K562 (cell line): ENCODE results near the gene GPS2. TPM values are rescaled to one million over a fixed set of nuclear protein-coding genes. Genes with fewer than 3 reads are reported as not detected.
A peak's percentile ranks its signal among the peaks of the same experiment; 100 is the strongest.

Source experiments
- ATAC-seq: fragments of 200-7000 bp; cut with Tn5 transposase; 3 replicates; pipeline ENCODE4 v1.9.1; 2020; ENCODE audit warnings: moderate library complexity
- BruUV-seq: library from RNA; stranded (reverse); fragments of 400-500 nt; replicated peaks from 2 replicates; lab custom pipeline; 2021; lab: Mats Ljungman, UMichigan
- CTCF ChIA-PET: fragments of 300-600 bp; formaldehyde crosslinking; extraction: SDS; loops from one replicate; lab custom pipeline; 2021; ENCODE audit warnings: low intra/inter-chr PET ratio; lab: Yijun Ruan, JAX
- POLR2A ChIA-PET: fragments of 300-600, 350-650 bp; sonication (Branson Sonifier 250); formaldehyde crosslinking; extraction: SDS; loops from one replicate; lab custom pipeline; 2021; ENCODE audit warnings: antibody characterized with exemption, inconsistent platforms; lab: Yijun Ruan, JAX
- DNase-seq, 4 experiments: peaks; one replicate each; pipeline versions ENCODE4 v3.0.0 to v3.0.0-alpha.2; 2011 to 2018; ENCODE audit warnings: low spot score in 3 of 4, mixed read lengths in 3 of 4; ENCODE audit errors: extremely low read depth in 1 of 4
- FAIRE-seq: peaks from 2 replicates; lab custom pipeline; 2011; peaks lifted over from hg19 to GRCh38; lab: Jason Lieb, UNC
- H2AFZ ChIP-seq: 2 replicates; pipeline ENCODE4 v1.6.0; 2011; ENCODE audit warnings: low read depth, low read length, control low read depth, inconsistent platforms
- H3K27ac ChIP-seq: fragments of 200-600 bp; 3 replicates; pipeline ENCODE4 v1.8.0; 2011; ENCODE audit warnings: low read depth, mild to moderate bottlenecking, control low read depth, inconsistent platforms, low read length, moderate library complexity, mixed read lengths; ENCODE audit errors: extremely low read depth
- H3K27me3 ChIP-seq, 2 experiments: fragments of 300-600 bp in 1 of 2; 2 replicates in 1 of 2; 3 replicates in 1 of 2; pipeline versions ENCODE4 v1.6.0 to v1.8.0; 2011; ENCODE audit warnings: inconsistent platforms in 2 of 2, low read length in 2 of 2, mild to moderate bottlenecking in 1 of 2, mixed read lengths in 1 of 2, moderate library complexity in 1 of 2; ENCODE audit not compliant: control insufficient read depth in 2 of 2, insufficient read depth in 2 of 2
- H3K36me3 ChIP-seq: fragments of 300-600 bp; 3 replicates; pipeline ENCODE4 v1.8.0; 2011; ENCODE audit warnings: mild to moderate bottlenecking, low read length, inconsistent platforms; ENCODE audit not compliant: control insufficient read depth, insufficient read depth
- H3K4me1 ChIP-seq, 2 experiments: fragments of 200-600 bp in 1 of 2; replicated peaks in 1 of 2; 2 replicates in 1 of 2; 3 replicates in 1 of 2; pipeline versions ENCODE4 v1.5.1 to v1.8.0; 2011; ENCODE audit warnings: inconsistent platforms in 2 of 2, low read length in 2 of 2, mild to moderate bottlenecking in 1 of 2, mixed read lengths in 1 of 2, moderate library complexity in 1 of 2; ENCODE audit not compliant: control insufficient read depth in 2 of 2, insufficient read depth in 2 of 2
- H3K4me2 ChIP-seq: 2 replicates; pipeline ENCODE4 v1.6.1; 2011; ENCODE audit warnings: low read length, control low read depth, inconsistent platforms, mixed read lengths; ENCODE audit not compliant: insufficient read depth
- H3K4me3 ChIP-seq: fragments of 200-600 bp; sonication (generic), shearing (Covaris generic); 2 replicates; pipeline ENCODE4 v1.5.1; 2016; ENCODE audit warnings: control low read depth, inconsistent platforms
- H3K79me2 ChIP-seq: fragments of 200-600 bp; 3 replicates; pipeline ENCODE4 v1.8.0; 2011; ENCODE audit warnings: low read length, inconsistent platforms; ENCODE audit not compliant: control insufficient read depth, insufficient read depth
- H3K9ac ChIP-seq, 2 experiments: 2 replicates each; pipeline versions ENCODE4 v1.6.0 to v1.6.1; 2011; ENCODE audit warnings: low read depth in 2 of 2, low read length in 2 of 2, control low read depth in 1 of 2, inconsistent platforms in 1 of 2, mild to moderate bottlenecking in 1 of 2, mixed read lengths in 1 of 2; ENCODE audit not compliant: insufficient read depth in 1 of 2
- H3K9me1 ChIP-seq: one replicate; pipeline ENCODE4 v1.6.0; 2011; ENCODE audit warnings: inconsistent platforms, mild to moderate bottlenecking, low read length, moderate library complexity; ENCODE audit not compliant: control insufficient read depth, insufficient read depth
- H3K9me3 ChIP-seq: replicated peaks from 2 replicates; pipeline ENCODE4 v1.5.1; 2011; ENCODE audit warnings: low read depth, low read length, inconsistent platforms; ENCODE audit not compliant: control insufficient read depth, insufficient read depth
- H4K20me1 ChIP-seq: replicated peaks from 2 replicates; pipeline ENCODE4 v1.6.1; 2011; ENCODE audit warnings: low read length, inconsistent platforms, mixed read lengths; ENCODE audit not compliant: control insufficient read depth, insufficient read depth
- E2F5 ChIP-seq: sonication (generic); formaldehyde crosslinking; IDR thresholded peaks from 2 replicates; pipeline ENCODE4 v1.8.0; 2022; ENCODE audit warnings: mild to moderate bottlenecking, missing genetic modification reagents
- EP400 ChIP-seq: fragments of 450-650 bp; IDR thresholded peaks from 2 replicates; pipeline ENCODE4 v1.6.1; 2017; ENCODE audit warnings: antibody characterized with exemption, mild to moderate bottlenecking, moderate library complexity
- L3MBTL2 ChIP-seq: fragments of 450-650 bp; IDR thresholded peaks from 2 replicates; pipeline ENCODE4 v1.6.1; 2016; ENCODE audit warnings: mild to moderate bottlenecking, moderate library complexity
- NFIC ChIP-seq: fragments of 450-650 bp; IDR thresholded peaks from 2 replicates; pipeline ENCODE4 v1.6.1; 2017; ENCODE audit warnings: mild to moderate bottlenecking, inconsistent platforms
- NRF1 ChIP-seq, 2 experiments: fragments of 450-650 bp; IDR thresholded peaks in 1 of 2; conservative IDR thresholded peaks in 1 of 2; 2 replicates each; pipeline ENCODE4 v1.6.1; 2014; ENCODE audit warnings: mild to moderate bottlenecking in 2 of 2
- SIN3B ChIP-seq: fragments of 450-650 bp; IDR thresholded peaks from 2 replicates; pipeline ENCODE4 v1.6.1; 2017; ENCODE audit warnings: low read depth, mild to moderate bottlenecking, moderate library complexity
- TFAM ChIP-seq: fragments of 250-450 bp; sonication (Bioruptor Pico); conservative IDR thresholded peaks from 2 replicates; pipeline ENCODE4 v1.5.0; 2021; ENCODE audit warnings: mild to moderate bottlenecking, moderate library complexity
- WGBS: fragments of 100-300 bp; shearing (Covaris generic); methylation state at CpG from one replicate; pipeline ENCODE4 v1.1.6; 2016; ENCODE audit warnings: low coverage, mixed read lengths; ENCODE audit not compliant: insufficient coverage; ENCODE audit errors: missing lambda C conversion rate; 5-methylcytosine and 5-hydroxymethylcytosine counted together
- in situ Hi-C: fragments of 300-500 bp; cut with MboI; formaldehyde crosslinking; loops from 4 replicates; pipeline ENCODE4 v1.15.0; 2018; ENCODE audit warnings: inconsistent platforms, mixed read lengths
- intact Hi-C: fragments of 100-400 bp; cut with micrococcal nuclease; formaldehyde crosslinking; loops from 2 replicates; pipeline ENCODE4 v1.14.2; 2022
- polyA plus RNA-seq, 8 experiments: library from polyadenylated mRNA; depleted of rRNA in 4 of 8; stranded (reverse) in 5 of 8; unstranded in 3 of 8; fragments of >200 nt; fragmentation: Nextera tagmentation in 2 of 8; fragmentation: Illumina TruSeq in 1 of 8; extraction: Ambion mirVana in 2 of 8; extraction: Trizol in 1 of 8; gene quantifications; 2 replicates each; pipeline versions ENCODE4 v1.2.1 to v1.2.3, GENCODE V29; 2011 to 2014; ENCODE audit warnings: inconsistent platforms in 1 of 8, missing spikeins in 1 of 8
- total RNA-seq, 7 experiments: library from RNA; depleted of rRNA in 6 of 7; stranded (reverse); fragments of >200 nt in 6 of 7; fragmentation: Illumina TruSeq in 2 of 7; extraction: Trizol in 2 of 7; gene quantifications; 2 replicates each; pipeline versions ENCODE4 v1.2.1 to v1.2.3, GENCODE V29; 2011 to 2021; ENCODE audit warnings: low replicate concordance in 1 of 7
- TF ChIP-seq, protein P1 (sequence below), 3 experiments: fragments of 200-800 bp in 1 of 3; sonication (Bioruptor generic) in 1 of 3; sonication (generic) in 1 of 3; formaldehyde crosslinking in 1 of 3; IDR thresholded peaks; 2 replicates each; pipeline versions ENCODE4 v1.6.1 to v1.8.0; 2016 to 2022; ENCODE audit warnings: mild to moderate bottlenecking in 2 of 3, missing compliant biosample characterization in 2 of 3, missing genetic modification characterization in 2 of 3, missing genetic modification reagents in 1 of 3

The GPS2 gene
- total and polyA plus RNA-seq, 9 of the 15 experiments (the other 6 are each of a cell fraction or from before 2014, with no cell fraction given), result 18.3 to 75.7 (median 37.0) TPM

DNA sequence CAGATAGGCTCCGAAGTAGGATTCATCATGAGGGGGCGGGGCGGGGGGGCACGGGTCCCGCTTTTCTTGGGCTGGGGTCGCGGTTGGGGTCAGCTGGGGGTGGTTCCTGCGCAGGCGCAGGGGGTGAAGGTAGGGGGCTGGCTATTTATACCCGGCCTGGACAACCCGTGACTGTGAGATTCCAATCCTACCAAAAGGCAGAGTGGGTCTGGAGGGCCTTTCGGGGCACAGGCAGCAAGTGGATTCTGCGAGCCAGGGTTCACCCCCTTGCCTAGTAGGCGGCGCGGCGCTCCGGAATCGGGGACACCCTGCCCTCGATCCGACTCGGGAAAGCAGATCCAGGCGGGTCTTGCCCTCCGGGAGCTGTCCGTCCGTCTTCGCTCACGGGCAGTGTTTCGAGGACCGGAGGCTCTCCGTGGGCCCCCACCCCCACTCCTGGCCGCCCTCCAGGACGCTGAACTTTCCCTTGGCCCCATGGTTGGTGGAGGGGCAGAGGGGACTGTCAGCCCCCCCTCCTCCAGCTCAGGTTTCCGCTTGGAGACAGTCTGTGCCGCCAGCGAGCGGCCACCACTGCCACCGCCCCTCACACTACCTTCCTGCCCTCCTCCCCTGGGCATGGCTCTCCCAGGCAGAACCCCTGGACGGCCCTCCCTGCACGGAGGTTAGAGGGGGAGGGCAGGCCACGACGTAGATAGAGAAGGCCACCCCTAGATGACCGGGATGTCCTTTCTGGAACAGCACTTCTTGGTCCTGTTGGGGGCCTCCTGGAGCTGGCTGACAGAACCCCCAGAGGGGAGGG lies 33.0 kb downstream of the GPS2 start:
- 0% methylated on average over 14 of the region's 43 CpGs for WGBS
- peak overlapping the region; percentile 65 for H3K4me3 ChIP-seq
- H3K9me3 ChIP-seq, result no peaks in the 10 kb centered on the region
- peak overlapping the region; percentile 39 for H3K27ac ChIP-seq
- peak; percentile 2 for ATAC-seq
- peaks cover 15 to 44% of the 10 kb centered on the region in 2 experiments; a peak in 4 of 5 replicates for H3K4me1 ChIP-seq
- DNase-seq, result peak in 3 of 4 experiments; percentile 28 to 44 (median 35)
- H3K9me1 ChIP-seq, result no peaks in the 10 kb centered on the region
- in situ Hi-C loops, result loop anchor here (5.0 kb wide), 1 partner anchor 60 kb away; no protein-coding TSS in a partner anchor
- no peak for FAIRE-seq
- H3K79me2 ChIP-seq, result no peaks in the 10 kb centered on the region; the same call in 2 of the 3 replicates
- POLR2A ChIA-PET, result interaction anchor here (0.6 to 1.8 kb wide), 9 partner anchors 12 to 874 kb away, joined by 3 to 6 read pairs (median 4); no protein-coding TSS in a partner anchor
- TSS peak; percentile 68 for BruUV-seq
- H3K27me3 ChIP-seq, result no peaks in the 10 kb centered on the region
- H3K4me2 ChIP-seq, result peak overlapping the region; percentile 73
- H4K20me1 ChIP-seq, result no peaks in the 10 kb centered on the region; the same call in 1 of the 2 replicates
- intact Hi-C loops, result loop anchor here (2.0 to 5.0 kb wide), 2 partner anchors 45 to 63 kb away; partner anchors contain the start of gene PHF23
- peak overlapping the region; percentile 61 for H2AFZ ChIP-seq
- 0 out of 3 replicates have a peak, but pooled peaks cover 3% of the 10 kb centered on the region for H3K36me3 ChIP-seq
- CTCF ChIA-PET, result interaction anchor here (2.1 to 2.3 kb wide), 2 partner anchors 14 to 63 kb away, joined by 19 to 32 read pairs; no protein-coding TSS in a partner anchor
- no peak for TF ChIP-seq E2F5 (CRISPR knock-in tag)
- peak; percentile 77 to 80 for TF ChIP-seq NRF1 (conservative IDR thresholded peaks at IDR 0.05 in 1 of 2, IDR thresholded peaks at IDR 0.05 in 1 of 2)
- TF ChIP-seq SIN3B, result peak; percentile 18; the same call in 1 of the 2 replicates
- TF ChIP-seq L3MBTL2, result 0 out of 2 replicates have a peak, but pooled peaks have one; percentile 3
- no peak for TF ChIP-seq TFAM (CRISPR knock-in tag)
- 0 out of 2 replicates have a peak, but pooled peaks have one; percentile 17 for TF ChIP-seq EP400
- TF ChIP-seq NFIC, result peak; percentile 72
- TF ChIP-seq, protein P1, sequence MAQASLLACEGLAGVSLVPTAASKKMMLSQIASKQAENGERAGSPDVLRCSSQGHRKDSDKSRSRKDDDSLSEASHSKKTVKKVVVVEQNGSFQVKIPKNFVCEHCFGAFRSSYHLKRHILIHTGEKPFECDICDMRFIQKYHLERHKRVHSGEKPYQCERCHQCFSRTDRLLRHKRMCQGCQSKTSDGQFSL (CRISPR knock-in tag; IDR thresholded peaks at IDR 0.05), result peak; percentile 72
- TF ChIP-seq, protein P1 (tag; IDR thresholded peaks at IDR 0.05), result no peak
- TF ChIP-seq, all 486 proteins: peak for 6
- peak overlapping the region; percentile 65 to 91 for H3K9ac ChIP-seq
